Lower leg skin (tissue), 3 donors: ENCODE measurements around the gene SERPINA7.

Experiments
- CTCF ChIP-seq, 3 donors: fragments of 450-650 bp; IDR thresholded peaks; one replicate each; pipeline ENCODE4 v1.5.1; 2016; ENCODE audit warnings: antibody characterized with exemption in 3 of 3, mild to moderate bottlenecking in 3 of 3, moderate library complexity in 2 of 3
- POLR2A ChIP-seq, 2 donors: fragments of 450-650 bp; IDR thresholded peaks; one replicate each; pipeline ENCODE4 v1.6.1; 2016 to 2017; ENCODE audit warnings: antibody characterized with exemption in 2 of 2, mild to moderate bottlenecking in 1 of 2, moderate library complexity in 1 of 2

GRCh38 chrX:106022238-106022637, 16.3 kb downstream of the SERPINA7 start:
- TF ChIP-seq POLR2A (IDR thresholded peaks at IDR 0.05) (no peak), CTCF (IDR thresholded peaks at IDR 0.05) (no peak)
